Measurements from ENCODE around the gene PCDHGC5. TPM values are rescaled to one million over a fixed set of nuclear protein-coding genes. Genes with fewer than 3 reads are reported as not detected.

The PCDHGC5 gene
- total and polyA plus RNA-seq, 12 donors, result 0.38 to 10.2 (median 3.3) TPM

- Histone ChIP-seq H3K27ac (peak overlapping the region in 1 of 10 donors; percentile 5), H3K4me3 (no peak overlapping the region), H3K36me3 (peaks cover 0 to 32% (median 0%) of the 10 kb centered on the region in 9 donors), H3K9me3 (peaks cover 0 to 88% (median 38%) of the 10 kb centered on the region in 11 donors), H3K27me3 (no peaks in the 10 kb centered on the region), H3K4me1 (peaks cover 0 to 16% (median 0%) of the 10 kb centered on the region in 9 donors)
- peak in 1 of 9 donors; percentile 5 for TF ChIP-seq CTCF (IDR thresholded peaks at IDR 0.05)
- ATAC-seq (peak; percentile 60 to 92 (median 82)), DNase-seq (no peak)
- intact Hi-C loops (cut with DNase I), result loop anchor here in 1 of 10 donors (5.0 kb wide), 1 partner anchor 36 kb away; the partner anchor contains the start of gene PCDHGC3
- WGBS, 2 donors, result 51 to 53% methylated on average over 50 of the region's 50 CpGs
Observed at GRCh38 chr5:141441571-141442170, 47.2 kb upstream of the PCDHGC5 start.

- Histone ChIP-seq H3K9me3 (peaks cover 0 to 15% (median 0%) of the 10 kb centered on the region in 11 donors), H3K27me3 (no peaks in the 10 kb centered on the region), H3K27ac (no peak overlapping the region), H3K4me3 (no peak overlapping the region), H3K4me1 (peaks cover 0 to 3% (median 0%) of the 10 kb centered on the region in 9 donors), H3K36me3 (peaks cover 0 to 26% (median 0%) of the 10 kb centered on the region in 9 donors)
- WGBS, 2 donors, result 97 to 99% methylated on average over 3 of the region's 3 CpGs
- DNase-seq, result no peak
- TF ChIP-seq CTCF (IDR thresholded peaks at IDR 0.05), result no peak
- intact Hi-C loops (cut with DNase I), result no loop called here
- ATAC-seq, result no peak
Observed at GRCh38 chr5:141465351-141465750, 23.5 kb upstream of the PCDHGC5 start.

- Histone ChIP-seq H3K27me3 (peaks cover 0 to 51% (median 0%) of the 10 kb centered on the region in 7 donors), H3K9me3 (no peaks in the 10 kb centered on the region), H3K4me3 (peak within 1 kb of the TSS; percentile 51 to 80 (median 62)), H3K36me3 (peaks cover 0 to 26% (median 0%) of the 10 kb centered on the region in 9 donors), H3K4me1 (peaks cover 7 to 55% (median 43%) of the 10 kb centered on the region in 9 donors), H3K27ac (peak within 1 kb of the TSS; percentile 67 to 93 (median 87))
- intact Hi-C loops (cut with DNase I), result loop anchor here in 8 of 10 donors (1.0 to 5.0 kb wide), 6 partner anchors 33 to 85 kb away; no protein-coding TSS in a partner anchor
- peak; percentile 88 to 94 for DNase-seq
- peak in 6 of 9 donors; percentile 52 to 68 (median 60) for TF ChIP-seq CTCF (IDR thresholded peaks at IDR 0.05)
- ATAC-seq, result peak; percentile 96 to 99 (median 99)
- 0% methylated on average over 28 of the region's 28 CpGs for WGBS, 2 donors
Observed at GRCh38 chr5:141475625-141476131, 13.2 kb upstream of the PCDHGC5 start, which contains the start of gene PCDHGC3. PCDHGC3 (plus strand) TSS chr5:141475966; CDS start chr5:141476117, 151 bp downstream.

GRCh38 chr5:141476132-141476911 lies 12.6 kb upstream of the PCDHGC5 start:
- Histone ChIP-seq H3K4me1 (peaks cover 7 to 58% (median 45%) of the 10 kb centered on the region in 9 donors), H3K36me3 (peaks cover 0 to 19% (median 0%) of the 10 kb centered on the region in 9 donors), H3K27me3 (peaks cover 0 to 51% (median 0%) of the 10 kb centered on the region in 7 donors), H3K9me3 (no peaks in the 10 kb centered on the region), H3K4me3 (peak overlapping the region; percentile 51 to 80 (median 62)), H3K27ac (peak overlapping the region; percentile 67 to 93 (median 87))
- 1% methylated on average over 58 of the region's 58 CpGs for WGBS, 2 donors
- TF ChIP-seq CTCF (IDR thresholded peaks at IDR 0.05), result no peak
- peak; percentile 50 to 79 (median 69) for ATAC-seq
- intact Hi-C loops (cut with DNase I), result loop anchor here in 8 of 10 donors (1.0 to 5.0 kb wide), 6 partner anchors 34 to 84 kb away; no protein-coding TSS in a partner anchor
- DNase-seq, result peak; percentile 66 to 69

Data from heart right ventricle (tissue), 16 donors.